Choroid plexus epithelial cell (primary cell): ENCODE measurements around the gene CHAMP1.
A peak's percentile ranks its signal among the peaks of the same experiment; 100 is the strongest.

ENCODE experiments used
- DNase-seq: peaks from one replicate; pipeline ENCODE4 v3.0.0-alpha.2; 2010; ENCODE audit warnings: low read depth
- H3K4me3 ChIP-seq: 2 replicates; pipeline ENCODE4 v1.5.1; 2011; ENCODE audit warnings: low read depth, mild to moderate bottlenecking, control low read depth, low read length, moderate library complexity
- CTCF ChIP-seq: conservative IDR thresholded peaks from 2 replicates; pipeline ENCODE4 v1.5.1; 2011; ENCODE audit warnings: low read depth, mild to moderate bottlenecking, control low read depth, inconsistent platforms, low read length, moderate library complexity

CHAMP1 gene

GRCh38 chr13:114283576-114283975 lies 30.7 kb upstream of the CHAMP1 start:
- peak; percentile 29 for DNase-seq
- no peak overlapping the region for H3K4me3 ChIP-seq

GRCh38 chr13:114284680-114285079 lies 29.6 kb upstream of the CHAMP1 start:
- DNase-seq = no peak
- no peak for TF ChIP-seq CTCF
- H3K4me3 ChIP-seq = no peak overlapping the region

More at GRCh38 chr13:114283576-114283975, 30.7 kb upstream of the CHAMP1 start:
- no peak for TF ChIP-seq CTCF

- H3K4me3 ChIP-seq = no peak overlapping the region
- DNase-seq = no peak
These were observed 29.0 kb upstream of the CHAMP1 start for GRCh38 chr13:114285166-114285808.

GRCh38 chr13:114286808-114287207 lies 27.5 kb upstream of the CHAMP1 start:
- peak; percentile 28 for DNase-seq
- TF ChIP-seq CTCF = no peak
- H3K4me3 ChIP-seq = no peak overlapping the region

More at GRCh38 chr13:114285166-114285808, 29.0 kb upstream of the CHAMP1 start:
- TF ChIP-seq CTCF = no peak

- TF ChIP-seq CTCF = no peak
- DNase-seq = no peak
- no peak overlapping the region for H3K4me3 ChIP-seq
These were observed 26.1 kb upstream of the CHAMP1 start for GRCh38 chr13:114288157-114288591.

GRCh38 chr13:114296448-114296847 lies 17.9 kb upstream of the CHAMP1 start:
- TF ChIP-seq CTCF = no peak
- no peak for DNase-seq
- no peak overlapping the region for H3K4me3 ChIP-seq

GRCh38 chr13:114296902-114297301 lies 17.4 kb upstream of the CHAMP1 start:
- TF ChIP-seq CTCF = no peak
- no peak for DNase-seq
- no peak overlapping the region for H3K4me3 ChIP-seq
